SIG-M5 (cell line): ENCODE results near the gene PTGIS.

Experiments
- DNase-seq: peaks from one replicate; lab custom pipeline; 2025; lab: John Stamatoyannopoulos, UW

PTGIS gene

DNA sequence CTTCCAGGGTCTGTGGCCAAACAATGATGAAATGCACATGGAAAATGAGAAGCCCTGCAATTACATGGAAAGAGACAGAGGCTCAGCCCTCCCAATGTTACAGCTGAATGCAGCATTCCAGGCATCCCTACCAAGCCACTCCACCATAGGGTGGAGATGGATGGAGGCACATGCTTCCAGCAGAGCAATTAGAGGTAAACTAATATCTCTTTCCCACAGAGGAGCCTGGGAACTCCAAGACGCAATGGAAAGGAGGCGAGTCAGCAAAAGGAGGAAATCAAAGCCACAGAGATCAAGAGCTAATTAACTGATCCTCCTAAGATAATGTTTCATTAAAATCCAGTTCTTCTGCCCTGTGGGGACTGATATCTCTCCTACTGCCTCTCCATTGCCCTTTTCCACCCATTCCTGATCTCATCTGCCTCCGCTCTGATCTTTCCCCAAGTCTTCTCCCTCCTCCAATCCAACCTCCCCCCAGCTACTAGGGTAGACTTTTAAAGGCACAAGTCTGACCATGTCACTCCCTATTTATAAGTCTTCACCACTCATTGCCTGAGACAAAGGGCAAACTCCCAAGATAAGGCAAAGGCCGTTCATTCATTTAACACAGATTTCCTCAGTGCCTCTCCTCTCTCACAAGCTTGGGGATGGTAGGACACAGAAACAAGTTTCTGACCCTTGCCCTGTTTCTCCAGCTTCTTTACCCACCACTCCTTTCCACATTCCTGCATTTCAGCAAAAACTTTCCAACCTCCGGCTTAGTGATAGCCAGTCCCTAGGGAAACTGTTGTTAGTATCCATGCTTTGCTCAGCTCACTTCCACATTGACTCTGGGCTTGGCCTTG lies 71.2 kb downstream of the PTGIS start:
- DNase-seq, result no peak

DNA sequence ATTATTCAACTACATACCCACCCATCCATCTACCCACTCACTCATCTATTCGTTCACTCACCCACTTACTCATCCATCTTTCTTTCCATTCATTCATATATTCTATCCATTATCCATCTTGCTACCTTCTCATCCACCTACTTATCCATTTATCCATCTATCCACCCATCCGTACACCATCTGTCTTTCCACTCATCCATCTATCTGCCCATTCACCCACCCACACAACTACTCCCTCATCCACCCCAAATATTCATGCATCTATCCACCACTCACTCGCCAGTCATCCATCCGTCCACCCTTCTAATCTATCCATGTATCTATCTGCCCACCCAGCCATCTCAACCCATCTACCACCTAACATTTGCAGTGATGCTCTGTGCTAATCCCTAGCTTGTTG lies 71.9 kb downstream of the PTGIS start:
- DNase-seq, result no peak

DNA sequence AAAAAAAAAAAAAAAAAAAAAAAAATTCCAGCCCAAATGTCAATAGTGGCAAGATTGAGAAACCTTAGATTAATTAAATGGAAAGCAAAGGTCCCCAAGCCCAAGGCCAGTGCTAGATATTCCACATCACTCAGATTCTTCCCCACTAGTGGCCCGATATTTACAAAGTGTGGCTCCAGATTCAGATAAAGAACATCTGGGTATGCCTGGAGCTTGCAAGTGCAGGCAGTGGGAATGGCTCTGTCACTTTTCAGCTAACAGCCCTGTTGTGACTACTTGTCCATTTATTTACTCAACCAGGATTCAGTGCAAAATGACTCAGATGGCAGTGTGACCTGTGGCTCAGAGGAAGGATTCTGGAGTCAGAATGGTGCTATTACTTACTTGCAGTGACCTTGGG lies 77.2 kb downstream of the PTGIS start:
- DNase-seq, result no peak

DNA sequence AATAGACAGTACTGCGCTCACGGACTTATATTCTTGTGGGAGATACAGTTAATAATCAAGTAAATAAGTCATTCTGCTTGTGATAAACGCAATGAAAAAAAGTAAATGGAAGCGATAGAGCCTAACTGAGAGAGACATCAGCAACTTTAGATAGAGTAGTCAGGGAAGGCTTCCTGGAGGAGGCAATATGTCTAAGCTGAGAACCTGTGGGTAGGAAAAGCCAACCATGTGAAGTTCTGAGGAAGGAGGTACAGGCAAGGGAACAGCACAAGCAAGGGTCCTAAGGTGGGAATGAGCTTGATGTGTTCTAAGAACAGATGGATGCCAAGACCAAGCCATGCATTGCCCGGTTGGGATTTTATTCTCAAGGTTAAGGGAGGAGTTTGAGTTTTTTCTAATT lies 78.2 kb downstream of the PTGIS start:
- DNase-seq, result no peak

DNA sequence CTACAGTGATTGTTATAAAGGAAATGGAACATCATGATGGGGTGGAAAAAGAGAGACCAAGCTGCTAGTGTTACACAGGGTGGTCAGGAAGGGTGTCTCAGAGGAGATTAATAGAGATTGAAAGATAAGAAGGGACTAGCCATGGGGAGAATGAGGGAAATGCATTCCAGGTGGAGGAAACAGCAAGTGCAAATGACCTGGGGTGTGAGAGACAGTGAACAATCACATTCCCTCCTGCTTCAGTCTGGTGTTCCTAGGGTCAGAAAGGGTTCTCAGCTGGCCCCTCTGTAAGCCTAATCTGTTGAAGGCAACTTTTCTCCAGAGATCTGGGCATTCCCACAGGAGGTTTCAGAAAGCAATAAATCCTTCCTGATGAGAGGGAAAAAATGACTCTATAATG lies 81.9 kb downstream of the PTGIS start:
- no peak for DNase-seq

DNA sequence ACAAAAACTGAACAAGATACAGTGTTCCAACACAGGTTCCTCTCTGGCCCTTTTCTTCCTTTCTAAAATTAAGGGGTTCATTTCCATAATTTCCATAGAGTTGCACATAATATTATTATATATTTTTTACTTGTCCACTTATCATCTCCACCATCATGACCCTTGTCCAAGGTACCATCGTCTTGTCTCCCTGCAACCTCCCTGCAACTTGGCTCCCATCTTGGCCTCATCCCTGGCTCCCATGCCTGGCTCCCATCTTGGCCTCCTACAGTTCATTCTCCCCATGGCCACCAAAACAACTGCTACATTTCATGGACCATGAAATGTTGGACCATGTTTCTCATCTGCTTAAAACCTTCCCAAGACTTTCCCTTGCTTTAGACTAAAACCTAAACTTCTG lies 82.4 kb downstream of the PTGIS start:
- DNase-seq, result no peak

DNA sequence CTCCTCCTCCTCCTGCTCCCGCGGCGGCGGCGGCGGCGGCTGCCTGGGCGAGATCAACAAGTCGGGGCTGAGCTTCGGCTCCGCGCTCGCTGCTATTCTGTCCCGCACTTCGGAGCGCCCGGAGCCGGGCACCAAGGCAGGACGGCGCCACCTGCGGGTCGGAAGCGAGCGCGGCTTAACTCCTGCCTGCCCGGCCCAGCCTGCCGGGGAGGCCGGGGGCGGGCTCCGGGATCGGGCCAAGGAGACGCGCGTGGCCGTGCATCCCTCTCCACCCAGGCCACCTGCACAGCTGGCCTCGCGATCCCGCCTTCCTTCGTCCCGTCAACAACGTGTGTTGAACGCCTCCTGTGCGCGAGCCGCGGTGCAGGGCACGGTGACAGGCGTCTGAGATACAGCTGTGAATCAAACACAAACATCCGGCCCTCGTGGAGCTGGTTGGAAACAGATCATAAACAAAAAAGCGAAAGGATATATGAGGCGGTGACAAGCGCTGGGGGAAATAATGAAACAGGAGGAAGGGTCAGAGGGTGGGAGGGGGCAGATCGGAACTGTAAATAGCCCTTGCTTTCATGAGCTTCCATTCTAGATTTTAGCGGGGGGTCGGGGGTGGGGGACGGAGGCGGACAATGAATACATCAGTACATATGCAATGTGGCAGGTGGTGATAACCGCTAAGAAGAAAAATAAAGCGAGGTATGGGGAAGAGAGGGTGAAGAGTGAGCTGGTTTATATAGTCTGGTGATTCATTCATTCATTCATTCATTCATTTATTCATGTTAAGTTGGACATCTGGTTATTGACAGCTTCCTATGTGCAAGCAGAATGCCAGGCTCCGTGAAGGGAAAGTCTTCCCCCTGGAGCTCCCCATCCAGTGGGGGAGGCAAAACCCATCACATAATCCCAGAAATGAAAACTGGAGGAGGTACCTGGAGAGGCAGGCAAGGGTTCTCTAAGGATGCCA lies 83.5 kb downstream of the PTGIS start:
- DNase-seq, result no peak

DNA sequence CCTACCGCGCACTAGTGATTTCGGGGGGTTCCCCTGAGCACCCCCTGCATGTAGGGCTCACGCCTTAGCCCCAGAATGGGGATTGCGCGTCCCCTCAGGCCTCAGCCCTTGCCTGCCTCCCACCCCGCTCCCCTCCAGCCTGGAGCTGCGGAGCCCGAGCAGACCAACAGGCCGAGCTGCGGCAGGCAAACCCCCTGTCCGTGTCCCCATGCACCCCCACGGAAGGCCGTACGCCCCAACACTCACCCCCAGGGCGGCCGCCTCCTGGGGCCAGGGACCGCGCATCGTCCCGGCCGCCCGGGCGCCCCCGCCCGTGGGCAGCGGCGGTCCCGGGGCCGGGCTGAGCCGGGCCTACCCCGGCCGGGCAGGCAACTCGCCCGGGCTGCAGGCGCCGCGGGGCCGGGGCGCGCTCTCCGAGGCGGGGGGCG lies 84.2 kb downstream of the PTGIS start:
- DNase-seq, result no peak

DNA sequence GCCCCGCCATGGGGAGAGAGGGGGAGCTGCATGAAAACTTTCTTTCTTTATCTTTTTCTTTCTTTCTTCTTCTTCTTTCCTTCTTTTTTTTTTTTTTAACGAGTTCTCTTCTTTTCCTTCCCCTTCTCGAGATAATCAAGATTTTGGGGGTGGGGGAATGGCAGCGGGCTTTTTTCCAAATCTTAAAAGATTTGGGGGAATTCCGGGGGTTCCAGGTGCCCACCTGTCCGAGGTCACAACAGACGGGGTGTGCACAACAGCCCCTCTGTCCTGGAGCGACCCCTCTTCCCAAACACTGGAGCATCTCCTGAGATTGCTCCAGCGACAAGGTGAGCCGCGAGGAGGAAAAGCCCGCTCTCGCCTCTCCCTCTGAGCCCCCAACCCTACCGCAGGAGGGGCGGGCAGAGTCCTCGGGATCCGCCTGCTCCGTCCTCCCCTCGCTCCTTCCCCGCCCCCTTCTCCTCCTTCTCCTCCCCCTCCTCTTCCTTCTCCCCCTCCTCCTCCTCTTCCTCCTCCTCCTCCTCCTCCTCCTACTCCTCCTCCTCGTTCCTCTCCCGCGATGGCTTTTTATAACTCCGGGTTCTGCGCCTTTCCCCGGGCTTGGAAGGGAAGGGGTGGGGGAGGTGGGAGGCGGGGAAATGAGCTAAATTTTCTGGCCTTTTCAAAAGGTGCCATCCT lies 84.8 kb downstream of the PTGIS start:
- DNase-seq, result no peak

DNA sequence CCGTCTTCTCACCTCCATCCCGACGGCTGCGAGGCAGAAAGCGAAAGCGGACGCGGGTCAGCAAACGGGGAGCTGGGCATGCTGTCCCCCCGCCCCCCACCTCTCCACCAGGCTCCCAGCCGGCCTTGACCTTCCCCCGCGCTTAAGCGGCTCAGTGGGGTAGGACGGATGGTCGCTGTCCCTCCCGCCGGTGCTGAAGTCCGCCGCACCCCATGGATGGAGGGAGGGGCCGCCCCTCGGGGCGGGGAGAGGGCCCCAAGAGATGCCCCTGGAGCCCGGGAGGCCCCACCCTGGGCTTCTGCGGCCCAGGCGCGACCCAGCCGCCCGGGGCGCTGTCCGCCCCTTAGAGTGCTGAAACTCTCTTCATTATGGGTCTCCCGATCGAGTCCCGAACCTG lies 85.3 kb downstream of the PTGIS start, which contains the start of gene KCNB1:
Gene KCNB1 (minus strand): TSS at position 48 of the 397 bp plus-strand sequence. CDS start 188 bp downstream, outside the sequence.
- DNase-seq, result no peak

DNA sequence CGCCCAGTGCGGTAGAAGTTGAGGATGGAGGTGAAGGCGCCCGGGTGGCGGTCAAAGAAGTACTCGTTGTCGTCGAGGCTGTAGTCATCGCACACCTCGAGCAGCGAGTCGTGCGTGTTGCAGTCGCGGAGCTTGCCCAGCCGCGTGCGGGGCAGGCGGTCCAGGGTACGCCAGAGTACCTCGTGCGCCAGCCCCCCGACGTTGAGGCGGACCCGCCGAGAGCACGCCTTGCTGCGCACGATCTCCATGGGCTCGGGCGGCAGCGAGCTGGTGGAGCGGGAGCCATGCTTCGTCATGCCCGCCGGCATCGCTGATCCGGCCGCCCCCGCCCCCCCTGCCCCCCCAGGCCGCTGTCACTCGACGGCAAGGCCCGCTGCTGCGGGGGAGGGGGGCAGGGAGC lies 85.8 kb downstream of the PTGIS start:
- no peak for DNase-seq

DNA sequence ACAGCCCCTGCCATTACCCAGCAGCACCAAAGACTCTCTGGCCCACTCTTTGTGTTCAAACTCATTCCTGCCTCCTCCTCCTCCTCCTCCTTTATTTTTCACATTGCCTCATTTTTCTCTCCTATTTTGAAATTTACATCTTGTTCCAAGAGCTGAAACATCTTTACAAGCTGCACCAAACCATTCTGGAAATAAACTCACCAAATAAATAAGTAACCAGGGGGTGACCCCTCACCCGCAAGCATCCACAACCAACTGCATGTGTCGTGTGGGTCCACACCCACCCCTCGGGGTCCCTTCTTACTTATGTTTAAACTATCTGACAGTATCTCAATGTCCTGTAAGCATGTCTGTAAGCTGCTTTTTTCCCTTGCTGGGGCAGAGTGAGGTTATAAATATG lies 86.8 kb downstream of the PTGIS start:
- DNase-seq, result no peak

DNA sequence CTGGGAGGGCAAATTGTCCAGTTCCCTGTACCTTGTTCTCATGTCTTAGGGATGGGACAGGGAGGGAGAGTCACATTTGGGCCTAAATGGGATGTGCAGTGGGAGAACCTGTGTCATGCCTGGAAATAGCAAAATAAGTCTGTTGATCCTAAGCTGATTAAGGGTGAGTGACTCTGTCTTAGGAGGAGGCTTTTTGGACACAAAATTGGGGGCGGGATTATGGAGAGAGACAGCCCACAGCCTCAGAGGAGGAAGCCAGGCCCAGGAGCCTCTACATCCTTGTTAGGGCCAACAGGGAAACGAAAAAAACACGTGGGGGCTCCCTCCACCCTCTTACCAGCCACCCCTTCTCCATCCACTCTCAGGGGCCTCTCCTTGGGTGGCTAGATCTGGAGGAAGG lies 87.7 kb downstream of the PTGIS start:
- no peak for DNase-seq

DNA sequence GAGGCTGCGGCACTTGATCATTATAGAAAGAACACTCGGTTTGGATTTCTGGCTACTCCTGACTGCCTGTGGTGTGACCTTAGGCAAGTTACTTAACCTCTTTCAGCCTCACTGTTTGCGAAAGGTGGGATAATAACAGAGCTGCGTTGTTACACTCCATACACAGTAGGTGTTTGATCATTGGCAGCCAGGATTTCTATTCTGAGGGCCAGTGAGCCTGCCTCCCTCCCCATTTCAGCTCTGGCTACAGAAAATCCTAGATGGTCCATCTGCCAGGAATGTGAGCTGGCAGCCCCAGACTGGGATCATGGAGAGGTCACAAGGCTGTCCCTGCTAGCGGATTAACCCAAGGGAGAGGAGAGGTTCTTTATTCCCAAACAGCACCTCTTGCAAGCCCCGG lies 88.2 kb downstream of the PTGIS start:
- no peak for DNase-seq

DNA sequence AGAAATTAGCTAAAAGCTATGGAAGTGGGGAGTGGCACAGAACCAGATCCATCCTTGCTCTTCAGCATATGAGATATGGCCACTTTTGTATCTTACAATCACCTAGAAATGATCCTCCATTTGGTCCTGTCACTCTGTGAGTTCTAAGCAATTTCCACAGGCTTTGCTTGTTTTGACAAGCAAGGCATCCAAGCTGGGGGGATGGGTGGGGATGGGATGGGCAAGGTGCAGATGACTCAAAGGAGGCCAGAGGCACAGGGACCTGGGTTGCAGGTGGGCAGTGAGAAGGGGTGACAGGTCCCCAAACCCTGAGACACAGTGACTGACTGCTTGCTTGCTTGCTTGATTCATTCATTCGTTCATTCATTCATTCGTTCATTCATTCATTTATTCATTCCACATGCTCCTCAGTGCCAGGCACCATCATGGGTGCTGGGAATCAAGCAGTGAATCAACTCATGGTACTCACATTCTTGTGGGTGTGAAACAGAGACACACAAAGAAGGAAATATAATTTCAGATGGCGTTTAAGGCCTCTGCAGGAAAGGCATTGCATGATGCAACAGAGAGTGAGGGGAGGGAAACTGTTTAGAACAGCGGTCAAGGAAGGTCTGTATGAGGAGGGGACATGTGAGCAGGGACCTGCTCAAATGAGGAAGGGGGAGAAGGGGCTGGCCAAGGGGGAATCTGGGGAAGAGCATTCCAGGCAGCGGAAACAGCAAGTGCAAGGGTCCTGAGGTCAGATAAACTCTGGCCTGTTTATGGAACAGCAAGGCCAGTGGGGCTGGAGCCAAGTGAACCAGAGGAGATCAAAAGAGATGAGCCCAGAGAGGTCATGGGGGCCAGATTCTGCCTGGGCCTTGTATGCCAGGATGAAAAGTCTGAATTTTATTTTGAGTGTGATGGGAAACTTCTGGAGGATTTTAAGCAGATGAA lies 88.9 kb downstream of the PTGIS start:
- DNase-seq, result no peak

DNA sequence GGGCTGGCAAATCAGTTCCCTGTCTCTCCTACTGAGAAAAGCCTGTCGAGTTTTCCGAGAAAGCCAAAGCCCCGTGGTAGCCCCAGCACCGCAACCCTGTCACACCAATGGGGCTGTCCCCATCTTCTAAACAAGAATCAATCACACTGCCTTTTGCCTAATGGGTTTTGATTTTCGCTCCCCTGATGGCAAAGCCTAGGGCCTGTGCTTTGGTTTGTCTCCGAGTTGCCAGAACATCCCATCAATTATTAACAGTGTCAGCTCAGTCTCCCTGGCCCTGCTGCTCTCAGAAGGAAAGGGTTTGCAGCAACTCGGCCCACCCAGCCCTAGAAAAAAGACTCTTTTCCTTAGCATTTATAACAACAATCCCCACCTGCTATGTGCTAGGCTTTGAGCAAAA lies 89.7 kb downstream of the PTGIS start:
- DNase-seq, result no peak

DNA sequence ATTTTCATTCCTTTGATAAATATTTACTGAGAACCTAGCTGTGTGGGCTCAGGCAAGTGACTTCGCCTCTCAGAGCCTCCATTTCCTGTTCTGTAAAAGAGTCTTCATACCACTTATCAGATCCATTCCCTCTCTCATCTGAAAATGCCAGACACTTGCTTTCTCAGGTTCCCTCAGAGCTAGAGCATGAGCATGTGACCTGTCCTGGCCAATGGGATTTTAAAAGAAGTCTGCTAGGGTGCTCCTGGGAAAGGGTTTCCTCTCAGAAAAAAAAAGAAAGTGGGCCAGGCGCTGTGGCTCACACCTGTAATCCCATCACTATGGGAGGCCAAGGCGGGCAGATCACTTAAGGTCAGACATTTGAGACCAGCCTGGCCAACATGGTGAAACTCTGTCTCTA lies 90.7 kb downstream of the PTGIS start:
- no peak for DNase-seq

DNA sequence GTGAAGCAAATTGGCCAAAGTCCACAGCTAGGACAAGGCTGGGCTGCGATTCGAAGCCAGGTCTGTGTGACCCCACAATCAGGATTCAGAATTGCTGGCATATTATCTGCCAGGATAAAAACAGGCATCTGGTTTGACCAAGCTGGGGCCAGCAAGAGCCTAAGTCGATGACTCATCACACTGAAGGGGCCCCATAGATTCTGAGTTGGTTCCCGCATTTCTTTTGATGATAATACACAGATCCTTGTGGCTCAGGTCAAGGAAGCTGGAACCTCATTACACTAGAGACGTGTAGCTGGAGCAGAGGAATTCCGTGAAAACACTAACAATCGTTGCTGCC lies 92.0 kb downstream of the PTGIS start:
- DNase-seq, result no peak

DNA sequence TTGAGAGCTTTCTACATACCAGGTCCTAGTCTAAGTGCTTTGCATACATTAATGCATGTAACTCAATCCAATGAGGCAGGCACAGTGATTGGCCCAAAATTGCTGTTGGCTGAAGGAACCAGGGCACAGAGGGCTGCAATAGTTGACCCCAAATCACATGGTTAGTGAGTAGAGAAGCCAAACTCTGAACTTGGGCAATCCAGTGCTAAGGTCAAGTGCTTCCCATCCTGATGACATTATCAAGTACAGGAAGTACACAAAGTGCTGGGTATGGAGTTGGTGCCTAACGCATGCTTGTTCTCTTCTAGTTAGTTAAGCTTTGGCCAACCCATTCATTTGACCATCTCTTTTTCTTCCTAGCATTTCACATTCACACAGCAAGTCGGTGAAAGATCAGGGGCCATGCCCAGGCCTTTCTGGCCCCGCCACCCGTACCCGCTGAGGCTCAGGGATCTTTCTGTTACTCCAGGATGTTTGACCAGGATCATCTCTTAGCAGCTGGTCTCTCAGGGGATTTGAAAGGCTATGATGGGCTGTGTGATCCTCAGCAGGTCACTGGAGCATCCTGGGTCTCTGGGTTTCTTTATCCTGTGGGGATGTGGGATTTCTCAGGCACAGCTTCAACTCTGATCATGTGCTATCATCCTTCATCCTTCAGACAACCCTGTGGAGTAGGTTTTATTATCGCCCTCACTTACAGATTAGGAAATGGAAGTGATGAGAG lies 92.5 kb downstream of the PTGIS start:
- no peak for DNase-seq

DNA sequence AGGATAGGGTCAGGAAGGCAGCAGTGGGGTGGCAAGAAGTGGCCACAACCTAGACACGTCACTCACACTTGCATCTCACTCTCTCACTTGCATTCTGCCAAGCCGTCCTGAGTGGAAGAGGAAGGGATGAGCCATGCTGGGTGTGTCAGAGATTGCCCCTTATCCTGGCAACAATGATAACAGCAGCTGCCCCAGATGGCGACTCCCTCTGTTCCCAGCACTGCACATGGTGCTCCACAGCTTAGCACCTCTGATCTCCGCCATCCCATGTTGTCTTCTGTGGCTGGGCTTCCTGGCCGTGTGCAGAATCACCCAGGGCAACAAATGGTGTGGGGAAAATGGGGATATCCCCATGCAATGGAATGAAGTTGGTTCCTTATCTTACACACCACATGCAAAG lies 96.5 kb downstream of the PTGIS start:
- DNase-seq, result no peak

DNA sequence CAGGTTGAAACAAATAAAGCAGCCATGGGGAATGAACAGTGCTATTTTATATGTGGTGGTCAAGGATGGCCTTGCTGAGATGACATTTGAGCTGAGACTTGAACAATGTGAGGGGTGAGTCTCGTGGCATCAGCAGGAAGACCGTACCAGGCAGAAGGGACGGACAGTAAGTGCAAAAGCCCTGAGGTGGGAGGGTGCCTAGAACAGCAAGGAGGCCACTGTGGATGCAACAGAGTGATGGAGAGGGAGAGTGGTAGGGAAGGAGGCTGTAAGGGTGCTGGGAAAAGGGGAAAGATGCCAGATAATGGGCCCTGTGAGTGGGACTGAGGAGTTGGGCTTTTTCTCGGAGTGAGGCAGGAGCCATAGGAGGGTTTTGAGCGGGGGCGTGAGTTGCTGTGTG lies 97.0 kb downstream of the PTGIS start:
- DNase-seq, result no peak
